Measurements from ENCODE around the gene TMED1.

The TMED1 gene

DNA sequence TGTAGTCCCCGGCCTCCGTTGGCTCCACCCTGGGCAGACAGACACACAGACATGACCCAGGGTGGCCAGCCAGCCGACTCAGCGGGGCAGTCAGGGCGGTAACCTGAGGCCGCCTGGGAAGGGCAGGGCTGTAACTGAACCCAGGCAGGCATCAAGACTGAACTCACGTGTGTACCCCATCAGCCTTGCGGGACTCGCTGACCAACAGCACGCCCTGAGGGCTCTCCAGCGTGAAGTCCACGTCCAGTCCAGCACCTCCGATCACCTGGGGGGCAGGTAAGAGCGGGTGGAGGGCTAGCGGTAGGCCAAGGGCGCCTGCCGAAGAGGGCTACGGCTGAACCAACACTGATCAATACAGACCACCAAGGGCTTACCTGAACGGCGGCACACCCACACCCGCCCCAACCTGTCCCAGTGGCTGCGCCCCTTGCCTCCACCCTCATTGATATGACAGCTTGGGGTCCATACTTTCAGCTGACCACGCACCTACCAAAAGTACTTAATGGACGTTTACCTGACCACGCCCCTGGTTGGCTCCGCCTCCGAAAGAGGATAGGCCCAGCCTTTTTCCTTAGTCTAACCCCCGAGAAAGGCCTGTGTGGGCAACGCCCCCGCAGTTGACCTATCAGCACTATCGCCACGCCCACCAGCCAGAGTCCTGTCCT is 791 bp downstream of the TMED1 start:
- TF ChIP-seq, protein P1, sequence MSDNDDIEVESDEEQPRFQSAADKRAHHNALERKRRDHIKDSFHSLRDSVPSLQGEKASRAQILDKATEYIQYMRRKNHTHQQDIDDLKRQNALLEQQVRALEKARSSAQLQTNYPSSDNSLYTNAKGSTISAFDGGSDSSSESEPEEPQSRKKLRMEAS (IDR thresholded peaks at IDR 0.05) = peak; percentile 59
- TF ChIP-seq, protein P2, sequence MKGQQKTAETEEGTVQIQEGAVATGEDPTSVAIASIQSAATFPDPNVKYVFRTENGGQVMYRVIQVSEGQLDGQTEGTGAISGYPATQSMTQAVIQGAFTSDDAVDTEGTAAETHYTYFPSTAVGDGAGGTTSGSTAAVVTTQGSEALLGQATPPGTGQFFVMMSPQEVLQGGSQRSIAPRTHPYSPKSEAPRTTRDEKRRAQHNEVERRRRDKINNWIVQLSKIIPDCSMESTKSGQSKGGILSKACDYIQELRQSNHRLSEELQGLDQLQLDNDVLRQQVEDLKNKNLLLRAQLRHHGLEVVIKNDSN (IDR thresholded peaks at IDR 0.05) = 0 out of 2 replicates have a peak, but pooled peaks have one; percentile 20
- no peak for TF ChIP-seq ZBTB7A (IDR thresholded peaks at IDR 0.05; ENCODE audit: low read depth)
- no peak for TF ChIP-seq TAF1 (IDR thresholded peaks at IDR 0.05; ENCODE audit: low read depth)
- TF ChIP-seq EGR1 (IDR thresholded peaks at IDR 0.05) = no peak
- no peak for TF ChIP-seq TEAD4 (IDR thresholded peaks at IDR 0.05)
- no peak for TF ChIP-seq RAD21 (IDR thresholded peaks at IDR 0.05; ENCODE audit: low read depth)
- TF ChIP-seq, protein P3, sequence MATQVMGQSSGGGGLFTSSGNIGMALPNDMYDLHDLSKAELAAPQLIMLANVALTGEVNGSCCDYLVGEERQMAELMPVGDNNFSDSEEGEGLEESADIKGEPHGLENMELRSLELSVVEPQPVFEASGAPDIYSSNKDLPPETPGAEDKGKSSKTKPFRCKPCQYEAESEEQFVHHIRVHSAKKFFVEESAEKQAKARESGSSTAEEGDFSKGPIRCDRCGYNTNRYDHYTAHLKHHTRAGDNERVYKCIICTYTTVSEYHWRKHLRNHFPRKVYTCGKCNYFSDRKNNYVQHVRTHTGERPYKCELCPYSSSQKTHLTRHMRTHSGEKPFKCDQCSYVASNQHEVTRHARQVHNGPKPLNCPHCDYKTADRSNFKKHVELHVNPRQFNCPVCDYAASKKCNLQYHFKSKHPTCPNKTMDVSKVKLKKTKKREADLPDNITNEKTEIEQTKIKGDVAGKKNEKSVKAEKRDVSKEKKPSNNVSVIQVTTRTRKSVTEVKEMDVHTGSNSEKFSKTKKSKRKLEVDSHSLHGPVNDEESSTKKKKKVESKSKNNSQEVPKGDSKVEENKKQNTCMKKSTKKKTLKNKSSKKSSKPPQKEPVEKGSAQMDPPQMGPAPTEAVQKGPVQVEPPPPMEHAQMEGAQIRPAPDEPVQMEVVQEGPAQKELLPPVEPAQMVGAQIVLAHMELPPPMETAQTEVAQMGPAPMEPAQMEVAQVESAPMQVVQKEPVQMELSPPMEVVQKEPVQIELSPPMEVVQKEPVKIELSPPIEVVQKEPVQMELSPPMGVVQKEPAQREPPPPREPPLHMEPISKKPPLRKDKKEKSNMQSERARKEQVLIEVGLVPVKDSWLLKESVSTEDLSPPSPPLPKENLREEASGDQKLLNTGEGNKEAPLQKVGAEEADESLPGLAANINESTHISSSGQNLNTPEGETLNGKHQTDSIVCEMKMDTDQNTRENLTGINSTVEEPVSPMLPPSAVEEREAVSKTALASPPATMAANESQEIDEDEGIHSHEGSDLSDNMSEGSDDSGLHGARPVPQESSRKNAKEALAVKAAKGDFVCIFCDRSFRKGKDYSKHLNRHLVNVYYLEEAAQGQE (IDR thresholded peaks at IDR 0.05; ENCODE audit: low read depth) = no peak
- peak; percentile 36; the same call in 1 of the 2 replicates for TF ChIP-seq YY1 (IDR thresholded peaks at IDR 0.05; ENCODE audit: low read depth)

DNA sequence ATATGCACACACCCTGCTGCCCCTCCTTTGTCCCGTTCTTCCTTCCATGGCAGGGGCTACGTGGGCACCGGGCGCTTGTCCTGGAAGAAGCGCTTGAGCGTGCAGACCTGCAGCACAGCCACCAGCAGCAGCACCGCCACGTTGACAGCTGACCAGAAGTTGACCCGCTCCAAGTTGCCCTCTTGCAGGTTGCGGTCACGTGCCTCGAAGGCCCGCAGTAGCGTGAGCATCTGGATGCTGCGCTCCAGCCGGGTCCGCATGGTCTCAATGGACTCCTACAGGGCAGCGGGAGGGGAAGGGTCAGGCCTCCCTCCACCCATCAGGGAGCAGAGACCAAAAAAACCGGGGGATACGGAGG is 3.1 kb downstream of the TMED1 start:
- no peak for TF ChIP-seq CEBPB (IDR thresholded peaks at IDR 0.05)
- TF ChIP-seq TEAD4 (IDR thresholded peaks at IDR 0.05) = no peak
- TF ChIP-seq TAF1 (IDR thresholded peaks at IDR 0.05; ENCODE audit: low read depth) = no peak
- TF ChIP-seq, protein P3 (IDR thresholded peaks at IDR 0.05; ENCODE audit: low read depth) = no peak
- no peak for TF ChIP-seq ZBTB7A (IDR thresholded peaks at IDR 0.05; ENCODE audit: low read depth)
- TF ChIP-seq CREB1 (IDR thresholded peaks at IDR 0.05; ENCODE audit: low read depth) = no peak
- TF ChIP-seq, protein P2 (IDR thresholded peaks at IDR 0.05) = no peak
- TF ChIP-seq YY1 (IDR thresholded peaks at IDR 0.05; ENCODE audit: low read depth) = no peak
- no peak for TF ChIP-seq EGR1 (IDR thresholded peaks at IDR 0.05)
- TF ChIP-seq TCF12 (IDR thresholded peaks at IDR 0.05; ENCODE audit: low read depth) = no peak
- no peak for TF ChIP-seq NFIC (IDR thresholded peaks at IDR 0.05)
- TF ChIP-seq FOXM1 (IDR thresholded peaks at IDR 0.05; ENCODE audit: borderline replicate concordance, low read depth) = no peak

DNA sequence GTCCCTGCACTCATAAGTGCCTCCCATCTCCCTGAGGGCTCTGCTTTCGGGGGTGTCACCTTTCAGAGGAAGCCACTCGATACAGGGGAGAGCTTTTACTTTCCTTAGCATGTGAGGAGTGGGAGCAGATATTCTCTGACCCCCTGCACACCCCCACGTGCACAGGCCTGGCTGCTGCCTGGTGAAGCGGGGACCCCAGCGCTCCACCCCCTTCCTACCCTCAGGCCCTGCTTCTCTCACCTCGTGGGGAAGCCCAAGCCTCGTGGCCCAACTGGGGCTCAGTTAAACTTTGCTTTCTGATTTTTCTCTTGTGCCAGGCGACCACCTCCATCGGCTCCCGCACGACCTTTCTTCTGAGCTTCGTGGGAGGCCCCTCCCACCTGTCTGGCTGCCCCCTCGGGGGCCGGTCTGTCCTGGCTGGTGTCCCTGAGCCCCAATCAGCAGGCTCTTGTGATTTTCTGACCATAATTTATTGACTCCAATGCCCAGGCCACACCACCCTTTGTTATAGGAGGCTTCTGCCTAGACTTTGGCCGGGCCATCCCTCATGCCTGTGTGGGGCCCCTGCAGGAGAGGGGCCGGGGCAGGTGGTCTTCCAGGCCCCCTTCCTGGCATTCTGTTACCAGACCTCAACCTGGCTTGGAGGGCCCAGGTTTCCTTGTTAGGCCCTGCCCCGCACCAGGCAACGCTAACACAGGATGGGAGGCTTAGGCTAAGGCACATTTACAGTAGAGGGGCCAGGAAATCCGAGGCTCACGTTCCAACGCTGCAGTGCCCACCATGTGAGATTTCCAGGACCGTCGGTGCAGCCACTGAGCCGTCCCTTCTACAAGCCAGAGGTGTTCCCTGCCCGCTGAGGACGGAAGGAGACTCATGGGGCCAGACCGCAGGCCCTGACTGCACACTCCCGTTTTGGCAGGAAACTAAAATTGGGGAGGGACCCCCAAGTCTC is 3.7 kb downstream of the TMED1 start:
- TF ChIP-seq RAD21 (IDR thresholded peaks at IDR 0.05; ENCODE audit: low read depth) = no peak
- no peak for TF ChIP-seq NFIC (IDR thresholded peaks at IDR 0.05)
- TF ChIP-seq TEAD4 (IDR thresholded peaks at IDR 0.05) = no peak
- TF ChIP-seq FOXM1 (IDR thresholded peaks at IDR 0.05; ENCODE audit: borderline replicate concordance, low read depth) = no peak
- TF ChIP-seq CEBPB (IDR thresholded peaks at IDR 0.05) = no peak

DNA sequence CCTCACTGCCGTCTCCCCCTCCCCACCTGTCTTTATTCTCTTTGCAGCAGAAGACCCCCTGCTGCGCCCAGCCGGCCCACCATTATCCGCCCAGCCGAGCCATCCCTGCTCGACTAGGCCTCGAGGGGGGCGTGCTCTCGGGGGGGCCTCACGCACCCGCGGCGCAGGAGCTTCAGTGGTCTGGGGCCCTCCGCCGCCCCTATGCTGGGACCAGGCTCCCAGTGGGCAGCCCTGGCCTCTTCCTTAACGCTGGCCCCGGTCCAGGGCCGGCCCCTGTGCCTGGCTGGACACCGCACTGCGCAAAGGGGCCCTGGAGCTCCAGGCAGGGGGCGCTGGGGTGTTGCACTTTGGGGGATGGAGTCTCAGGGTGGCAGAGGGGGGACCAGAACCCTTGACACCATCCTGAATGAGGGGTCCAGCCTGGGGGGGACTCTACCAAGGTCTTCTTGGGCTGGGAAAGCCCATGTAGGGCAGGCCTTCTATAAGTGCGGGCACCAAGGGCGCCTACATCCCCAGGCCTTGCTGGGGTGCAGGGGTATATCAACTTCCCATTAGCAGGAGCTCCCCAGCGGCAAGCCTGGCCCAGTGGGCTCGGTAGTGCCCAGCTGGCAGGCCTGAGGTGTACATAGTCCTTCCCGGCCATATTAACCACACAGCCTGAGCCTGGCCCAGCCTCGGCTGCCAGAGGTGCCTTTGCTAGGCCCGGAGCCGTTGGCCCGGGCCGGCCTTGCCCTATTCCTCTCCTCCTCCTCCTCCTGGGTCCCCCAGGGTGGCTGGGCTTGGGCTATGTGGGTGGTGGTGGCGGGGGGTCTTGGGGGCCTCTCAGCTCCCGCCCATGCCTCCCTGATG is 4.9 kb downstream of the TMED1 start:
- TF ChIP-seq EP300 (IDR thresholded peaks at IDR 0.05; ENCODE audit: borderline replicate concordance) = no peak
- TF ChIP-seq, protein P3 (IDR thresholded peaks at IDR 0.05; ENCODE audit: low read depth) = no peak
- TF ChIP-seq, protein P2 (IDR thresholded peaks at IDR 0.05) = no peak
- no peak for TF ChIP-seq NFIC (IDR thresholded peaks at IDR 0.05)
- TF ChIP-seq TEAD4 (IDR thresholded peaks at IDR 0.05) = no peak
- no peak for TF ChIP-seq CREB1 (IDR thresholded peaks at IDR 0.05; ENCODE audit: low read depth)
- TF ChIP-seq RAD21 (IDR thresholded peaks at IDR 0.05; ENCODE audit: low read depth) = no peak
- no peak for TF ChIP-seq ZBTB7A (IDR thresholded peaks at IDR 0.05; ENCODE audit: low read depth)
